K562 (cell line): ENCODE results near the gene EDARADD. TPM values are rescaled to one million over a fixed set of nuclear protein-coding genes. Genes with fewer than 3 reads are reported as not detected.
A peak's percentile ranks its signal among the peaks of the same experiment; 100 is the strongest.

Experiments used
- ARNT ChIP-seq, 2 experiments: fragments of 450-650 bp; IDR thresholded peaks; 2 replicates each; pipeline ENCODE4 v1.6.1; 2016; ENCODE audit warnings: mild to moderate bottlenecking in 1 of 2
- ATF1 ChIP-seq, 2 experiments: fragments of 450-650 bp in 1 of 2; IDR thresholded peaks; 2 replicates each; pipeline ENCODE4 v1.6.1; 2016; ENCODE audit warnings: missing compliant biosample characterization in 1 of 2, missing genetic modification characterization in 1 of 2
- CHD1 ChIP-seq: fragments of 200-600 bp; sonication (generic); IDR thresholded peaks from one replicate; pipeline ENCODE4 v1.6.1; 2012; ENCODE audit warnings: mild to moderate bottlenecking, moderate library complexity, low read length, inconsistent platforms
- CREB1 ChIP-seq, 2 experiments: sonication (generic) in 1 of 2; formaldehyde crosslinking in 1 of 2; IDR thresholded peaks; 2 replicates each; pipeline versions ENCODE4 v1.6.1 to v1.8.0; 2012 to 2022; ENCODE audit warnings: inconsistent platforms in 1 of 2, mild to moderate bottlenecking in 1 of 2, missing genetic modification reagents in 1 of 2, moderate library complexity in 1 of 2
- CREB3 ChIP-seq: fragments of 450-650 bp; conservative IDR thresholded peaks from 2 replicates; pipeline ENCODE4 v1.6.1; 2016; ENCODE audit warnings: missing genetic modification characterization, low read depth, mild to moderate bottlenecking, missing compliant biosample characterization, moderate library complexity
- DEAF1 ChIP-seq: fragments of 450-650 bp; formaldehyde crosslinking; IDR thresholded peaks from 2 replicates; pipeline ENCODE4 v1.4.0; 2020; ENCODE audit warnings: mild to moderate bottlenecking, moderate library complexity
- DIDO1 ChIP-seq: fragments of 450-650 bp; IDR thresholded peaks from 2 replicates; pipeline ENCODE4 v1.6.1; 2016; ENCODE audit warnings: low read depth, missing biosample characterization, missing genetic modification characterization
- E4F1 ChIP-seq: fragments of 250-450 bp; sonication (Bioruptor Pico); IDR thresholded peaks from 2 replicates; pipeline ENCODE4 v1.5.0; 2021; ENCODE audit warnings: mild to moderate bottlenecking, borderline replicate concordance
- PCBP2 ChIP-seq: fragments of 200-400 bp; formaldehyde crosslinking; IDR thresholded peaks from 2 replicates; pipeline ENCODE4 v1.6.1; 2018; ENCODE audit warnings: low read length, low read depth, mild to moderate bottlenecking, moderate library complexity; ENCODE audit not compliant: poor library complexity, severe bottlenecking
- PURB ChIP-seq: sonication (generic); formaldehyde crosslinking; IDR thresholded peaks from 2 replicates; pipeline ENCODE4 v1.9.0; 2021; ENCODE audit warnings: low read depth, mild to moderate bottlenecking, missing genetic modification reagents
- RAD21 ChIP-seq, 2 experiments: fragments of 250-450 bp in 1 of 2; fragments of 450-650 bp in 1 of 2; sonication (Bioruptor Pico) in 1 of 2; formaldehyde crosslinking in 1 of 2; IDR thresholded peaks in 1 of 2; conservative IDR thresholded peaks in 1 of 2; 2 replicates each; pipeline versions ENCODE4 v1.4.0 to v1.8.0; 2020 to 2022; ENCODE audit warnings: mild to moderate bottlenecking in 2 of 2, moderate library complexity in 1 of 2
- RBFOX2 ChIP-seq: fragments of 200-400 bp; formaldehyde crosslinking; IDR thresholded peaks from 2 replicates; pipeline ENCODE4 v1.6.1; 2017; ENCODE audit warnings: low read depth, mild to moderate bottlenecking, low read length, moderate library complexity
- SMAD1 ChIP-seq: fragments of 150-350 bp; IDR thresholded peaks from 2 replicates; pipeline ENCODE4 v1.6.1; 2014; ENCODE audit warnings: low read length, low read depth; ENCODE audit not compliant: partially characterized antibody
- TCF7L2 ChIP-seq: fragments of 150-350 bp; IDR thresholded peaks from 2 replicates; pipeline ENCODE4 v1.6.1; 2016; ENCODE audit warnings: low read depth, mild to moderate bottlenecking, low read length, moderate library complexity
- USF1 ChIP-seq: sonication (generic); formaldehyde crosslinking; IDR thresholded peaks from 2 replicates; pipeline ENCODE4 v1.9.0; 2022; ENCODE audit warnings: mild to moderate bottlenecking, missing genetic modification reagents
- ZNF143 ChIP-seq: sonication (generic); formaldehyde crosslinking; IDR thresholded peaks from 2 replicates; pipeline ENCODE4 v1.9.0; 2022; ENCODE audit warnings: mild to moderate bottlenecking, missing genetic modification reagents
- ZNF184 ChIP-seq: sonication (generic); formaldehyde crosslinking; IDR thresholded peaks from 2 replicates; pipeline ENCODE4 v1.5.0; 2020; ENCODE audit warnings: missing genetic modification reagents
- ZNF696 ChIP-seq: fragments of 250-450 bp; sonication (Bioruptor Pico); conservative IDR thresholded peaks from 2 replicates; pipeline ENCODE4 v1.4.0; 2020; ENCODE audit warnings: mild to moderate bottlenecking, moderate library complexity
- polyA plus RNA-seq, 8 experiments: library from polyadenylated mRNA; depleted of rRNA in 4 of 8; stranded (reverse) in 5 of 8; unstranded in 3 of 8; fragments of >200 nt; fragmentation: Nextera tagmentation in 2 of 8; fragmentation: Illumina TruSeq in 1 of 8; extraction: Ambion mirVana in 2 of 8; extraction: Trizol in 1 of 8; gene quantifications; 2 replicates each; pipeline versions ENCODE4 v1.2.1 to v1.2.3, GENCODE V29; 2011 to 2014; ENCODE audit warnings: inconsistent platforms in 1 of 8, missing spikeins in 1 of 8
- total RNA-seq, 7 experiments: library from RNA; depleted of rRNA in 6 of 7; stranded (reverse); fragments of >200 nt in 6 of 7; fragmentation: Illumina TruSeq in 2 of 7; extraction: Trizol in 2 of 7; gene quantifications; 2 replicates each; pipeline versions ENCODE4 v1.2.1 to v1.2.3, GENCODE V29; 2011 to 2021; ENCODE audit warnings: low replicate concordance in 1 of 7

Gene EDARADD
- total and polyA plus RNA-seq, 9 of the 15 experiments (the other 6 are each of a cell fraction or from before 2014, with no cell fraction given), result 0.46 to 32.4 (median 20.6) TPM

- TF ChIP-seq RAD21 (CRISPR knock-in tag; conservative IDR thresholded peaks at IDR 0.05 in 1 of 2, IDR thresholded peaks at IDR 0.05 in 1 of 2) (0 out of 4 replicates have a peak, but pooled peaks of 1 of the 2 experiments have one; percentile 7), ATF1 (CRISPR knock-in tag; IDR thresholded peaks at IDR 0.05) (no peak), ATF1 (tag; IDR thresholded peaks at IDR 0.05) (peak; percentile 78), PCBP2 (no peak), DEAF1 (CRISPR knock-in tag) (no peak), CHD1 (no peak), E4F1 (0 out of 2 replicates have a peak, but pooled peaks have one; percentile 11), TCF7L2 (no peak), ZNF696 (CRISPR knock-in tag) (no peak), ZNF184 (CRISPR knock-in tag) (no peak), PURB (no peak), RBFOX2 (peak; percentile 90), USF1 (CRISPR knock-in tag) (peak; percentile 94), DIDO1 (tag) (0 out of 2 replicates have a peak, but pooled peaks have one; percentile 10), CREB3 (tag) (peak; percentile 63; the same call in 1 of the 2 replicates), ARNT (IDR thresholded peaks at IDR 0.05) (peak; percentile 70 to 86; a peak in 3 of 4 replicates), SMAD1 (no peak), ZNF143 (CRISPR knock-in tag) (no peak), CREB1 (IDR thresholded peaks at IDR 0.05) (peak; percentile 21; the same call in 1 of the 2 replicates), CREB1 (CRISPR knock-in tag; IDR thresholded peaks at IDR 0.05) (peak; percentile 29; the same call in 1 of the 2 replicates)
Measured at GRCh38 chr1:236524142-236524894, 130.2 kb downstream of the EDARADD start (continued).
